ENCODE measurements around the gene ZFP36L1. TPM values are rescaled to one million over a fixed set of nuclear protein-coding genes. Genes with fewer than 3 reads are reported as not detected.

The ZFP36L1 gene
- total and polyA plus RNA-seq, 2 of the 13 experiments (the other 11 are each of a cell fraction or from before 2014, with no cell fraction given), result 7.4 to 10.2 TPM

DNA sequence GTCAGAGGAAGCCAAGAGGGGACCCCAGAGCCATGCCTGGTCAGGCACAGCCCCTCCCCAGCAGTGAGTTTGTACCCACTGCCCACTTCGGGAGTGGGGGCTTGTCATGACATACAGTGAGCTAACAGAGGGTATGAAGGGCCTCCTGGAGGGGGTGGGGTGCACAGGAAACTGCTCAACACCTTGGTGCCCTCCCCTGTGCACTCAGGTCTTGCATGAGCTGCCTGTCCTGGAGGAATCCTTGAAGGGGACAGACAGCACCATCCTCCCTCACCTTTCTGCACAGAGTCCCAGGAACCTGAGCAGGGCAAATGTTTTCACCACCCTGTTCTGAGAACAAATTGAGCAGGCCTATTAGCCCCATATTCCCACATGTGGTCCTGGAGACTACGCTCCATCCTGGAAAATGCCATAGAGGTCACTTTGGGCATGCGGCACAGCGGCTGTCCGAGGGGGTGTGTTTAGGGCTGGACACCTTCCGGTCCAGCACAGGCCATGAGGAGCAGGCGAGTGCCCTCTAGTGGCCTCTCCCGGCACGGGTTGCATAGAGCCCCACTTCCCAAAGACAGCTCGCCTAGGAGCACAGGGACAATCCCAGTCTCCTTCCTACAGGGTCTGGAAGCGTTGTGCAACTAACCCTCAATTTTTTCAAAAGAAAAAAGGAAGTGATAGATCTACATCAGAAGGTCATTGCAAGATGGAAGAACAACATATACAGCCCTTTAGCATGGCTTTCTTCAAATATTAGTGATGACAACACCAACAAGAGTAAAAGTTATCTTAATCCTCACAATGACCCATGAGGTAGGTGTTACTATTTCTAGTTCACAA is 31.9 kb upstream of the ZFP36L1 start (continued):
- TF ChIP-seq, protein P1, sequence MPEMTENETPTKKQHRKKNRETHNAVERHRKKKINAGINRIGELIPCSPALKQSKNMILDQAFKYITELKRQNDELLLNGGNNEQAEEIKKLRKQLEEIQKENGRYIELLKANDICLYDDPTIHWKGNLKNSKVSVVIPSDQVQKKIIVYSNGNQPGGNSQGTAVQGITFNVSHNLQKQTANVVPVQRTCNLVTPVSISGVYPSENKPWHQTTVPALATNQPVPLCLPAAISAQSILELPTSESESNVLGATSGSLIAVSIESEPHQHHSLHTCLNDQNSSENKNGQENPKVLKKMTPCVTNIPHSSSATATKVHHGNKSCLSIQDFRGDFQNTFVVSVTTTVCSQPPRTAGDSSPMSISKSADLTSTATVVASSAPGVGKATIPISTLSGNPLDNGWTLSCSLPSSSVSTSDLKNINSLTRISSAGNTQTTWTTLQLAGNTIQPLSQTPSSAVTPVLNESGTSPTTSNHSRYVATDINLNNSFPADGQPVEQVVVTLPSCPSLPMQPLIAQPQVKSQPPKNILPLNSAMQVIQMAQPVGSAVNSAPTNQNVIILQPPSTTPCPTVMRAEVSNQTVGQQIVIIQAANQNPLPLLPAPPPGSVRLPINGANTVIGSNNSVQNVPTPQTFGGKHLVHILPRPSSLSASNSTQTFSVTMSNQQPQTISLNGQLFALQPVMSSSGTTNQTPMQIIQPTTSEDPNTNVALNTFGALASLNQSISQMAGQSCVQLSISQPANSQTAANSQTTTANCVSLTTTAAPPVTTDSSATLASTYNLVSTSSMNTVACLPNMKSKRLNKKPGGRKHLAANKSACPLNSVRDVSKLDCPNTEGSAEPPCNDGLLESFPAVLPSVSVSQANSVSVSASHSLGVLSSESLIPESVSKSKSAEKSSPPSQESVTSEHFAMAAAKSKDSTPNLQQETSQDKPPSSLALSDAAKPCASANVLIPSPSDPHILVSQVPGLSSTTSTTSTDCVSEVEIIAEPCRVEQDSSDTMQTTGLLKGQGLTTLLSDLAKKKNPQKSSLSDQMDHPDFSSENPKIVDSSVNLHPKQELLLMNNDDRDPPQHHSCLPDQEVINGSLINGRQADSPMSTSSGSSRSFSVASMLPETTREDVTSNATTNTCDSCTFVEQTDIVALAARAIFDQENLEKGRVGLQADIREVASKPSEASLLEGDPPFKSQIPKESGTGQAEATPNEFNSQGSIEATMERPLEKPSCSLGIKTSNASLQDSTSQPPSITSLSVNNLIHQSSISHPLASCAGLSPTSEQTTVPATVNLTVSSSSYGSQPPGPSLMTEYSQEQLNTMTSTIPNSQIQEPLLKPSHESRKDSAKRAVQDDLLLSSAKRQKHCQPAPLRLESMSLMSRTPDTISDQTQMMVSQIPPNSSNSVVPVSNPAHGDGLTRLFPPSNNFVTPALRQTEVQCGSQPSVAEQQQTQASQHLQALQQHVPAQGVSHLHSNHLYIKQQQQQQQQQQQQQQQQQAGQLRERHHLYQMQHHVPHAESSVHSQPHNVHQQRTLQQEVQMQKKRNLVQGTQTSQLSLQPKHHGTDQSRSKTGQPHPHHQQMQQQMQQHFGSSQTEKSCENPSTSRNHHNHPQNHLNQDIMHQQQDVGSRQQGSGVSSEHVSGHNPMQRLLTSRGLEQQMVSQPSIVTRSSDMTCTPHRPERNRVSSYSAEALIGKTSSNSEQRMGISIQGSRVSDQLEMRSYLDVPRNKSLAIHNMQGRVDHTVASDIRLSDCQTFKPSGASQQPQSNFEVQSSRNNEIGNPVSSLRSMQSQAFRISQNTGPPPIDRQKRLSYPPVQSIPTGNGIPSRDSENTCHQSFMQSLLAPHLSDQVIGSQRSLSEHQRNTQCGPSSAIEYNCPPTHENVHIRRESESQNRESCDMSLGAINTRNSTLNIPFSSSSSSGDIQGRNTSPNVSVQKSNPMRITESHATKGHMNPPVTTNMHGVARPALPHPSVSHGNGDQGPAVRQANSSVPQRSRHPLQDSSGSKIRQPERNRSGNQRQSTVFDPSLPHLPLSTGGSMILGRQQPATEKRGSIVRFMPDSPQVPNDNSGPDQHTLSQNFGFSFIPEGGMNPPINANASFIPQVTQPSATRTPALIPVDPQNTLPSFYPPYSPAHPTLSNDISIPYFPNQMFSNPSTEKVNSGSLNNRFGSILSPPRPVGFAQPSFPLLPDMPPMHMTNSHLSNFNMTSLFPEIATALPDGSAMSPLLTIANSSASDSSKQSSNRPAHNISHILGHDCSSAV (CRISPR knock-in tag; IDR thresholded peaks at IDR 0.05; ENCODE audit: borderline replicate concordance), result no peak
- TF ChIP-seq HOMEZ (CRISPR knock-in tag; IDR thresholded peaks at IDR 0.05; ENCODE audit: low read depth) (peak; percentile 84), KMT2A (CRISPR knock-in tag; IDR thresholded peaks at IDR 0.05) (0 out of 2 replicates have a peak, but pooled peaks have one; percentile 63), SRF (IDR thresholded peaks at IDR 0.05; ENCODE audit: low read depth, low read length) (peak; percentile 12; the same call in 1 of the 2 replicates), NFE2 (CRISPR knock-in tag; IDR thresholded peaks at IDR 0.05) (no peak), PREB (CRISPR knock-in tag; IDR thresholded peaks at IDR 0.05) (no peak), ZNF564 (CRISPR knock-in tag; IDR thresholded peaks at IDR 0.05) (no peak), KLF16 (CRISPR knock-in tag; IDR thresholded peaks at IDR 0.05) (peak in 1 of 2 experiments; percentile 20; a peak in 1 of 4 replicates), ZNF12 (CRISPR knock-in tag; IDR thresholded peaks at IDR 0.05) (peak; percentile 41; the same call in 1 of the 2 replicates), ARHGAP35 (CRISPR knock-in tag; IDR thresholded peaks at IDR 0.05; ENCODE audit: borderline replicate concordance) (no peak), DNMT3B (CRISPR knock-in tag; conservative IDR thresholded peaks at IDR 0.05) (no peak), ZNF296 (CRISPR knock-in tag; conservative IDR thresholded peaks at IDR 0.05) (peak; percentile 79; the same call in 1 of the 2 replicates), SIX1 (CRISPR knock-in tag; IDR thresholded peaks at IDR 0.05; ENCODE audit: borderline replicate concordance) (no peak), ATF7 (IDR thresholded peaks at IDR 0.05) (no peak), ATF7 (CRISPR knock-in tag; IDR thresholded peaks at IDR 0.05) (no peak), ARID2 (CRISPR knock-in tag; IDR thresholded peaks at IDR 0.05; ENCODE audit: borderline replicate concordance) (peak; percentile 25; the same call in 1 of the 2 replicates), HCFC1 (IDR thresholded peaks at IDR 0.05; ENCODE audit: low read depth, low read length) (peak; percentile 46)
- TF ChIP-seq, protein P2, sequence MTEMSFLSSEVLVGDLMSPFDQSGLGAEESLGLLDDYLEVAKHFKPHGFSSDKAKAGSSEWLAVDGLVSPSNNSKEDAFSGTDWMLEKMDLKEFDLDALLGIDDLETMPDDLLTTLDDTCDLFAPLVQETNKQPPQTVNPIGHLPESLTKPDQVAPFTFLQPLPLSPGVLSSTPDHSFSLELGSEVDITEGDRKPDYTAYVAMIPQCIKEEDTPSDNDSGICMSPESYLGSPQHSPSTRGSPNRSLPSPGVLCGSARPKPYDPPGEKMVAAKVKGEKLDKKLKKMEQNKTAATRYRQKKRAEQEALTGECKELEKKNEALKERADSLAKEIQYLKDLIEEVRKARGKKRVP (CRISPR knock-in tag; IDR thresholded peaks at IDR 0.05), result peak in 1 of 2 experiments; percentile 35; a peak in 1 of 4 replicates

Measured in HepG2 (cell line).